CD4-positive, CD25-positive, alpha-beta regulatory T cell (primary cell): ENCODE data around the gene CELF3. TPM values are rescaled to one million over a fixed set of nuclear protein-coding genes. Genes with fewer than 3 reads are reported as not detected.

ENCODE experiments used
- ATAC-seq, 2 donors: fragments of 150-1000 bp; cut with Tn5 transposase; one replicate each; pipeline ENCODE4 v1.10.0; 2021; ENCODE audit warnings: low read depth in 2 of 2, moderate number of reproducible peaks in 2 of 2, moderate library complexity in 1 of 2
- DNase-seq, 3 donors: peaks; one replicate each; pipeline versions ENCODE4 v3.0.0 to v3.0.0-alpha.2; 2012 to 2022; ENCODE audit warnings: mixed read lengths in 1 of 3
- H3K27ac ChIP-seq: one replicate; pipeline ENCODE4 v1.7.0; 2013; ENCODE audit warnings: mild to moderate bottlenecking, low read length; ENCODE audit not compliant: insufficient read depth, poor library complexity, severe bottlenecking
- H3K27me3 ChIP-seq: one replicate; pipeline ENCODE4 v1.7.0; 2013; ENCODE audit warnings: low read length; ENCODE audit not compliant: control insufficient read depth, insufficient read depth
- H3K36me3 ChIP-seq: one replicate; pipeline ENCODE4 v1.7.0; 2013; ENCODE audit warnings: mild to moderate bottlenecking, low read length, moderate library complexity; ENCODE audit not compliant: control insufficient read depth, insufficient read depth
- H3K4me1 ChIP-seq: 2 replicates; pipeline ENCODE4 v1.7.0; 2013; ENCODE audit warnings: mild to moderate bottlenecking, low read length; ENCODE audit not compliant: insufficient read depth, control insufficient read depth, poor library complexity, severe bottlenecking
- H3K4me3 ChIP-seq: one replicate; pipeline ENCODE4 v1.7.0; 2013; ENCODE audit warnings: low read depth, mild to moderate bottlenecking, low read length, moderate library complexity
- H3K9me3 ChIP-seq, 2 experiments: 1 replicate in 1 of 2; 2 replicates in 1 of 2; pipeline ENCODE4 v1.7.0; 2013; ENCODE audit warnings: low read length in 2 of 2, mild to moderate bottlenecking in 1 of 2, moderate library complexity in 1 of 2; ENCODE audit not compliant: control insufficient read depth in 2 of 2
- H3K27ac Mint-ChIP-seq, 3 donors: one replicate each; pipeline ENCODE4 v1.8.0; 2020 to 2022; ENCODE audit warnings: mild to moderate bottlenecking in 3 of 3, mixed read lengths in 3 of 3, moderate library complexity in 2 of 3
- H3K27me3 Mint-ChIP-seq: one replicate; pipeline ENCODE4 v1.8.0; 2022; ENCODE audit warnings: mild to moderate bottlenecking, mixed read lengths
- H3K36me3 Mint-ChIP-seq: one replicate; pipeline ENCODE4 v1.8.0; 2020; ENCODE audit warnings: mixed read lengths
- H3K4me1 Mint-ChIP-seq, 4 donors: one replicate each; pipeline ENCODE4 v1.8.0; 2020 to 2022; ENCODE audit warnings: mixed read lengths in 4 of 4, mild to moderate bottlenecking in 1 of 4
- H3K4me3 Mint-ChIP-seq, 4 donors: one replicate each; pipeline ENCODE4 v1.8.0; 2020 to 2022; ENCODE audit warnings: mild to moderate bottlenecking in 4 of 4, mixed read lengths in 4 of 4, moderate library complexity in 3 of 4
- H3K9me3 Mint-ChIP-seq, 7 donors: one replicate each; pipeline ENCODE4 v1.8.0; 2020 to 2022; ENCODE audit warnings: mixed read lengths in 7 of 7, mild to moderate bottlenecking in 3 of 7, moderate library complexity in 2 of 7
- polyA plus RNA-seq, 4 donors: library from polyadenylated mRNA; unstranded; fragments of 300-500 nt; fragmentation: Illumina TruSeq; gene quantifications; one replicate each; pipeline ENCODE4 v1.2.3, GENCODE V29; 2021
- total RNA-seq: library from RNA; stranded (reverse); gene quantifications from one replicate; pipeline ENCODE4 v1.2.3, GENCODE V29; 2022

The CELF3 gene
- total and polyA plus RNA-seq, 5 donors from 2014 or later, result not detected

DNA sequence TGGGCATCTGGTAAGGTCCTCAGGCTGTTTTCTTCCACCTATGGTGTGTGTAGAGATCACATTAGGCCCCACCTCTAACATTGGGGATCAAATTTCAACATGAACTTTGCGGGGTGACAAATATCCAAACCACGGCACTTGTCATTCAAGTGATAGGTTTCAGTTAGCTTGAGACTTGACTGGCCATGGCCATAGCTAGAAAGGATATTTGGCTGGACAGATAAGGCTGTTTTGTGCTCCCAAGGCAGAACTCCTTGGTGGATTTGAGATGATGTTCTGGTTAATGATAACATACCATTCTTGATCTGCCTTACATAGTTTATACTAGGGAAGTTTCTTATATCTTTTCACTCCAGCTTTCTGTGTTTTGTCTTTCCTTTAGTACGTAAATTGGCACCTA, 48.5 kb downstream of the CELF3 start:
- no peak overlapping the region for H3K27ac ChIP-seq
- DNase-seq, result no peak
- Mint-ChIP-seq H3K9me3 (peaks cover 0 to 3% (median 0%) of the 10 kb centered on the region in 7 donors), H3K4me1 (peaks cover 6 to 24% (median 17%) of the 10 kb centered on the region in 4 donors), H3K4me3 (no peak overlapping the region), H3K36me3 (peaks cover 51% of the 10 kb centered on the region), H3K27me3 (no peaks in the 10 kb centered on the region), H3K27ac (peak overlapping the region in 1 of 3 donors; percentile 37)
- no peak overlapping the region for H3K4me3 ChIP-seq
- H3K4me1 ChIP-seq, result no peaks in the 10 kb centered on the region
- no peak for ATAC-seq
- peaks cover 32% of the 10 kb centered on the region for H3K36me3 ChIP-seq
- no peaks in the 10 kb centered on the region for H3K27me3 ChIP-seq
- H3K9me3 ChIP-seq, result no peaks in the 10 kb centered on the region

DNA sequence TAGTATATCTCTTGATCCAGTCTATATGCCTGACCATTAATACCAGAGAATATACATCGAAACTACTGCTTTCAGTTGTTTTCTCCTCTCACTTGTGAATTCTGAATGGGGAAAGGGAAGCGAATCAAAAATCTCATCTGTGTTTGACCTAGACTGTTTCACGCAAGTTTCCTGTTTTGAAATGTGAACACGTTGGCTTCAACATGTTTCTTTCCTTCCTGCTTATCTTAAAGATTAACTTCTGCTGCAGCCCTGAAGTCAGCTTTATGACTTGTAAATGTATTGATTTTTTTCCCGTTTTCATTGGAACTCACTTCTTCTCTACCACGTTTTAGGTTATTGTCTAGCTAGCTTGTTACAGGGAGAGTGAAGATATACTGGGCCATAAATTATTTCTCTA, 54.9 kb downstream of the CELF3 start:
- H3K4me3 ChIP-seq, result peak overlapping the region; percentile 46
- H3K4me1 ChIP-seq, result peaks cover 9% of the 10 kb centered on the region
- no peaks in the 10 kb centered on the region for H3K27me3 ChIP-seq
- Mint-ChIP-seq H3K4me3 (peak overlapping the region in 3 of 4 donors; percentile 2 to 74 (median 72)), H3K36me3 (peaks cover 39% of the 10 kb centered on the region), H3K4me1 (peaks cover 18 to 43% (median 22%) of the 10 kb centered on the region in 4 donors), H3K27ac (peak overlapping the region; percentile 86 to 98 (median 92)), H3K9me3 (no peaks in the 10 kb centered on the region), H3K27me3 (no peaks in the 10 kb centered on the region)
- peak in 1 of 3 donors; percentile 53 for DNase-seq
- ATAC-seq, result peak; percentile 40 to 50
- peaks cover 24% of the 10 kb centered on the region for H3K36me3 ChIP-seq
- peak overlapping the region; percentile 62 for H3K27ac ChIP-seq
- H3K9me3 ChIP-seq, result no peaks in the 10 kb centered on the region

DNA sequence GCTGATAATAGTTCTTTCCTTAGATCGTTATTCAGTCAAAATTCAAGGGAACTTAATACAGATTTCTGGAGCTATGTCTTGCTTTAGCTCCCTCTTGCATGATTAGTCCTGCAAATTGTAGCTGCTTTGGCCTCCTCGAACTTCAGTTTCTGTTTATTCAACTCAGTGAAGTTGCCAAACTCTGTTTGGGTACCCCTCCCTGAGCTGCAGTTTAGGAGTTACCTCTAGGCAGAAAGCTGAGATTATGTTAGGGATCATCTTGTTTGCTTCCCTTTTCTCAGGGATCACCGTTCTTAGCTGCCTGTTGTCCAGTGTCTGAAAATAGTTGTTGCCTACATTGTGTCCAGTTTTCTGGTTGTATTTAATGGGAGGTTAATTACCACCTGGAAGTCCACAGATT, 61.2 kb downstream of the CELF3 start:
- Mint-ChIP-seq H3K27ac (no peak overlapping the region), H3K4me1 (peaks cover 17 to 35% (median 20%) of the 10 kb centered on the region in 4 donors), H3K27me3 (no peaks in the 10 kb centered on the region), H3K4me3 (no peak overlapping the region), H3K36me3 (peaks cover 33% of the 10 kb centered on the region), H3K9me3 (peaks cover 0 to 1% (median 0%) of the 10 kb centered on the region in 7 donors)
- Histone ChIP-seq H3K27ac (no peak overlapping the region), H3K9me3 (no peaks in the 10 kb centered on the region), H3K27me3 (no peaks in the 10 kb centered on the region), H3K36me3 (peaks cover 9% of the 10 kb centered on the region), H3K4me3 (no peak overlapping the region), H3K4me1 (peaks cover 8% of the 10 kb centered on the region)
- ATAC-seq, result no peak
- DNase-seq, result no peak

DNA sequence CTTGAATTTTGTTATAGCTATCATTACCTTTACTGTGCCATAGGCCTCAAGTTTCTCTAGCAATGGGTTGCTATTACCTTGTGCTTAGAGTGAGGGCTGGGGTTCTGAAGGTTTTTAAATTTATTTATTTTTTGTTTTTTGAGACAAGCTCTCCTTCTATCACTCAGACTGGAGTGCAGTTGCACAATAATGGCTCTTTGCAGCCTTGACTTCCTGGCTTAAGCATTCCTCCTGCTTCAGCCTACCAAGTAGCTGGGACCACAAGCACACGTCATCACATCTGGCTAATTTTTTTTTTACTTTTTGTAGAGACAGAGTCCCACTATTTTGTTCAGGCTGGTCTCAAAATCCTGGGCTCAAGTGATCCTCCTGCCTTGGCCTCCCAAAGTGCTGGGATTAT, 63.2 kb downstream of the CELF3 start:
- peak overlapping the region in 2 of 3 donors; percentile 20 to 87 for H3K27ac Mint-ChIP-seq
- no peaks in the 10 kb centered on the region for H3K27me3 Mint-ChIP-seq
- DNase-seq, result no peak
- Histone ChIP-seq H3K27me3 (no peaks in the 10 kb centered on the region), H3K4me1 (peaks cover 8% of the 10 kb centered on the region), H3K4me3 (no peak overlapping the region), H3K36me3 (peaks cover 7% of the 10 kb centered on the region), H3K9me3 (no peaks in the 10 kb centered on the region), H3K27ac (no peak overlapping the region)
- peak overlapping the region in 2 of 4 donors; percentile 2 to 41 for H3K4me3 Mint-ChIP-seq
- peaks cover 15 to 29% (median 17%) of the 10 kb centered on the region in 4 donors for H3K4me1 Mint-ChIP-seq
- peaks cover 22% of the 10 kb centered on the region for H3K36me3 Mint-ChIP-seq
- no peak for ATAC-seq
- peaks cover 0 to 1% (median 0%) of the 10 kb centered on the region in 7 donors for H3K9me3 Mint-ChIP-seq

Other genes starting within 250 kb of the CELF3 start
- 0.37 TPM for gene CGN, start 205.4 kb downstream of the CELF3 start, total RNA-seq
- 1 to 10 TPM in 1 of 4 donors, under 1 TPM in 1, not detected in 2; 0.37 to 1.2 TPM for gene CGN, start 205.4 kb downstream of the CELF3 start, polyA plus RNA-seq
- gene TUFT1, start 176.5 kb downstream of the CELF3 start, total RNA-seq, result 13.6 TPM
- 10 to 100 TPM; 10.2 to 13.6 (median 12.1) TPM for gene TUFT1, start 176.5 kb downstream of the CELF3 start, polyA plus RNA-seq
- gene SNX27, start 104.8 kb downstream of the CELF3 start, total RNA-seq, result 25.3 TPM
- gene SNX27, start 104.8 kb downstream of the CELF3 start, polyA plus RNA-seq, result 10 to 100 TPM; 10.4 to 12.7 (median 11.5) TPM
- not detected for gene RIIAD1, start 4.7 kb upstream of the CELF3 start, total RNA-seq
- gene RIIAD1, start 4.7 kb upstream of the CELF3 start, polyA plus RNA-seq, result not detected
- 87.5 TPM for gene MRPL9, start 46.7 kb upstream of the CELF3 start, total RNA-seq
- gene MRPL9, start 46.7 kb upstream of the CELF3 start, polyA plus RNA-seq, result 100 to 1,000 TPM; 148 to 179 (median 166) TPM
- gene TDRKH, start 73.7 kb upstream of the CELF3 start, total RNA-seq, result 12.6 TPM
- 10 to 100 TPM in 3 of 4 donors, 1 to 10 TPM in 1; 9.5 to 18.0 (median 14.3) TPM for gene TDRKH, start 73.7 kb upstream of the CELF3 start, polyA plus RNA-seq
- gene LINGO4, start 88.6 kb upstream of the CELF3 start, total RNA-seq, result 0.22 TPM
- gene LINGO4, start 88.6 kb upstream of the CELF3 start, polyA plus RNA-seq, result under 1 TPM in 2 of 4 donors, not detected in 2; 0.15 to 0.33 TPM
- 6.2 TPM for gene RORC, start 115.0 kb upstream of the CELF3 start, total RNA-seq
- 10 to 100 TPM; 10.6 to 16.7 (median 15.1) TPM for gene RORC, start 115.0 kb upstream of the CELF3 start, polyA plus RNA-seq
- gene C2CD4D, start 123.0 kb upstream of the CELF3 start, total RNA-seq, result 0.94 TPM
- gene C2CD4D, start 123.0 kb upstream of the CELF3 start, polyA plus RNA-seq, result 1 to 10 TPM; 1.3 to 4.0 (median 2.8) TPM
- gene THEM5, start 136.9 kb upstream of the CELF3 start, total RNA-seq, result not detected
- under 1 TPM in 1 of 4 donors, not detected in 3; 0.25 TPM for gene THEM5, start 136.9 kb upstream of the CELF3 start, polyA plus RNA-seq
- gene THEM4, start 192.7 kb upstream of the CELF3 start, total RNA-seq, result 69.5 TPM
- 100 to 1,000 TPM in 3 of 4 donors, 10 to 100 TPM in 1; 99.1 to 146 (median 123) TPM for gene THEM4, start 192.7 kb upstream of the CELF3 start, polyA plus RNA-seq